Thyroid gland (tissue), 4 donors: Measurements from ENCODE around the gene MYL12B. TPM values are rescaled to one million over a fixed set of nuclear protein-coding genes. Genes with fewer than 3 reads are reported as not detected.

Experiments used
- DNase-seq, 2 donors: peaks; one replicate each; pipeline ENCODE4 v3.0.0-alpha.2; 2019
- H3K27ac ChIP-seq, 3 donors: fragments of 200-600 bp; sonication (generic); 1 replicate in 2 of 3; 2 replicates in 1 of 3; pipeline ENCODE4 v1.5.1; 2016 to 2019; ENCODE audit warnings: mild to moderate bottlenecking in 1 of 3, moderate library complexity in 1 of 3
- H3K27me3 ChIP-seq: fragments of 200-600 bp; sonication (generic); one replicate; pipeline ENCODE4 v1.5.1; 2019
- H3K36me3 ChIP-seq, 2 donors: fragments of 200-600 bp; sonication (generic); one replicate each; pipeline ENCODE4 v1.5.1; 2016 to 2019
- H3K4me1 ChIP-seq, 2 donors: fragments of 200-600 bp; sonication (generic); one replicate each; pipeline ENCODE4 v1.5.1; 2017 to 2019
- H3K4me3 ChIP-seq, 3 donors: fragments of 200-600 bp; sonication (generic); replicated peaks in 1 of 3; 1 replicate in 2 of 3; 2 replicates in 1 of 3; pipeline ENCODE4 v1.5.1; 2016; ENCODE audit warnings: mild to moderate bottlenecking in 1 of 3
- H3K9me3 ChIP-seq: fragments of 200-600 bp; sonication (generic); one replicate; pipeline ENCODE4 v1.5.1; 2017
- POLR2A ChIP-seq, 2 donors: fragments of 450-650 bp; IDR thresholded peaks; one replicate each; pipeline ENCODE4 v1.6.1; 2017; ENCODE audit warnings: antibody characterized with exemption in 2 of 2, mild to moderate bottlenecking in 2 of 2, moderate library complexity in 1 of 2
- WGBS, 2 donors: methylation state at CpG; one replicate each; pipeline ENCODE4 v1.1.5; 2017; 5-methylcytosine and 5-hydroxymethylcytosine counted together
- intact Hi-C: fragments of 100-400 bp; cut with DNase I; formaldehyde crosslinking; loops from one replicate; pipeline ENCODE4 v1.15.1; 2023
- total RNA-seq, 4 donors: library from RNA; depleted of rRNA; stranded (reverse); fragments of >200 nt; gene quantifications; one replicate each; pipeline ENCODE4 v1.2.3, GENCODE V29; 2016
- TF ChIP-seq, protein P1 (sequence below), 6 experiments: fragments of 200-600 bp in 3 of 6; fragments of 450-650 bp in 3 of 6; sonication (generic) in 3 of 6; IDR thresholded peaks; one replicate each; pipeline ENCODE4 v1.5.1; 2016 to 2019; ENCODE audit warnings: antibody characterized with exemption in 6 of 6, mild to moderate bottlenecking in 2 of 6, inconsistent platforms in 1 of 6, moderate library complexity in 1 of 6

The MYL12B gene
- total RNA-seq, 4 donors from 2014 or later, result 334 to 467 (median 446) TPM

DNA sequence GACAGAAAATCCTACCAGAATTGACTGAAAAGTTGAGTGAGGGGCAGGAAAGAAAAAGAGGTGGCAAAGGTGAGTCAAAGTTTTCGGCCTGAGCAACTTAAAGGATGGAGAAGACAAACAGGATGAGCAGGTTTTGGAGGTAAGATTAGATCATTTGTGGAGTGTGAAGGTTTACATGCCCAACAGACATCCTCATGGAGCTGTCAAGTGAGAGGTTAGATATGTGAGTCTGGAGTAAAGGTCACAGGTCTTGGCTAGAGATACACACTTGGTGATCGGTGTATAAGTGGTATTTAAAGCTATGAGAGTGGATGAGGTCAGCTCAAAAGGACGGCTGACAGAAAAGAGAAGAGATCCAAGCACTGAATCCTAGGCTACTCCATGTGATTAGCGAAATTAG lies 25.5 kb upstream of the MYL12B start:
- H3K27me3 ChIP-seq, result no peaks in the 10 kb centered on the region
- H3K4me3 ChIP-seq, result no peak overlapping the region
- intact Hi-C loops, result no loop called here
- TF ChIP-seq, protein P1, sequence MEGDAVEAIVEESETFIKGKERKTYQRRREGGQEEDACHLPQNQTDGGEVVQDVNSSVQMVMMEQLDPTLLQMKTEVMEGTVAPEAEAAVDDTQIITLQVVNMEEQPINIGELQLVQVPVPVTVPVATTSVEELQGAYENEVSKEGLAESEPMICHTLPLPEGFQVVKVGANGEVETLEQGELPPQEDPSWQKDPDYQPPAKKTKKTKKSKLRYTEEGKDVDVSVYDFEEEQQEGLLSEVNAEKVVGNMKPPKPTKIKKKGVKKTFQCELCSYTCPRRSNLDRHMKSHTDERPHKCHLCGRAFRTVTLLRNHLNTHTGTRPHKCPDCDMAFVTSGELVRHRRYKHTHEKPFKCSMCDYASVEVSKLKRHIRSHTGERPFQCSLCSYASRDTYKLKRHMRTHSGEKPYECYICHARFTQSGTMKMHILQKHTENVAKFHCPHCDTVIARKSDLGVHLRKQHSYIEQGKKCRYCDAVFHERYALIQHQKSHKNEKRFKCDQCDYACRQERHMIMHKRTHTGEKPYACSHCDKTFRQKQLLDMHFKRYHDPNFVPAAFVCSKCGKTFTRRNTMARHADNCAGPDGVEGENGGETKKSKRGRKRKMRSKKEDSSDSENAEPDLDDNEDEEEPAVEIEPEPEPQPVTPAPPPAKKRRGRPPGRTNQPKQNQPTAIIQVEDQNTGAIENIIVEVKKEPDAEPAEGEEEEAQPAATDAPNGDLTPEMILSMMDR (IDR thresholded peaks at IDR 0.05), result no peak
- H3K9me3 ChIP-seq, result no peaks in the 10 kb centered on the region
- no peak overlapping the region for H3K27ac ChIP-seq
- WGBS, 2 donors, result 68 to 76% methylated on average over 4 of the region's 4 CpGs
- DNase-seq, result no peak
- H3K36me3 ChIP-seq, result no peaks in the 10 kb centered on the region
- H3K4me1 ChIP-seq, result no peaks in the 10 kb centered on the region

DNA sequence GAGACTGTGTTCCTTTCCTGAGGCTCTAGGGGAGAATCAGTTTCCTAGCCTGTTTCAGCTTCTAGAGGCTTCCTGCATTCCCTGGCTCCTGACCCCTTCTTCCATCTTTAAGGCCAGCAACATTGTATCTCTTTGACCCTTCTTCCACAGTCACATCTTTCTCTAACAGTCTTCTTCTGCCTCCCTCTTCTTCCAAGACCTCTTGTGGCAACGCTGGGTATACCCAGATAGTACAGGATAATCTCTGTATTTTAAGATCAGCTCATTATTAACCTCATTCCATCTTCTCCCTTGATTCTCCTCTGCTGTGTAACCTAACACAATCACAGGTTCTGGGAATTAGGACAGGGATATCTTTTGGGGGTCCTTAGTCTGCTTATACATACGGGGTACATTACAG lies 23.2 kb upstream of the MYL12B start:
- Histone ChIP-seq H3K4me3 (no peak overlapping the region), H3K27me3 (no peaks in the 10 kb centered on the region), H3K9me3 (no peaks in the 10 kb centered on the region), H3K4me1 (no peaks in the 10 kb centered on the region), H3K27ac (no peak overlapping the region), H3K36me3 (no peaks in the 10 kb centered on the region)
- intact Hi-C loops, result no loop called here
- 87 to 93% methylated on average over 2 of the region's 2 CpGs for WGBS, 2 donors
- no peak for DNase-seq
- TF ChIP-seq POLR2A (IDR thresholded peaks at IDR 0.05), result no peak
- TF ChIP-seq, protein P1 (IDR thresholded peaks at IDR 0.05), result no peak

DNA sequence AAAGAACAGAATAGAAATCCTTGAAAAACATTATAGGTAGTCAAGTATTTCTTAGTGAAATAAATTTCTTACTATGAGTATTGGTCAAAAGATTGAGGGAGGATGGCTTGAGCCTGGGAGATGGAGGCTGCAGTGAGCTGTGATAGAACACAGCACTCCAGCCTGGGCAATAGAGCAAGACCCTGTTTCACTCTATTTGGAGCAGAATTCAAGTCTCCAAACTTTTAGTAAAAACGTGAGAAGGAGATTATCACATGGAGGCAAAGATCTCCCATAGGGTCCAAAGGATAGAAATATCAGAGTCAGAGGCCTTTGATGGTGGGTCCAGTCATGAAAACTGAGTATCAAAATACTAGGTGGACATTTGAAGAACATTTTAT lies 16.8 kb upstream of the MYL12B start:
- Histone ChIP-seq H3K36me3 (peaks cover 0 to 5% of the 10 kb centered on the region in 2 donors), H3K4me1 (peaks cover 5 to 17% of the 10 kb centered on the region in 2 donors), H3K27ac (no peak overlapping the region), H3K9me3 (no peaks in the 10 kb centered on the region), H3K27me3 (no peaks in the 10 kb centered on the region), H3K4me3 (peak overlapping the region in 1 of 3 donors; percentile 98)
- 68 to 71% methylated on average over 1 of the region's 1 CpG for WGBS, 2 donors
- no peak for DNase-seq
- TF ChIP-seq POLR2A (IDR thresholded peaks at IDR 0.05), result no peak
- TF ChIP-seq, protein P1 (IDR thresholded peaks at IDR 0.05), result no peak
- intact Hi-C loops, result loop anchor here (10.0 kb wide), 1 partner anchor 230 kb away; the partner anchor contains the start of gene LPIN2

DNA sequence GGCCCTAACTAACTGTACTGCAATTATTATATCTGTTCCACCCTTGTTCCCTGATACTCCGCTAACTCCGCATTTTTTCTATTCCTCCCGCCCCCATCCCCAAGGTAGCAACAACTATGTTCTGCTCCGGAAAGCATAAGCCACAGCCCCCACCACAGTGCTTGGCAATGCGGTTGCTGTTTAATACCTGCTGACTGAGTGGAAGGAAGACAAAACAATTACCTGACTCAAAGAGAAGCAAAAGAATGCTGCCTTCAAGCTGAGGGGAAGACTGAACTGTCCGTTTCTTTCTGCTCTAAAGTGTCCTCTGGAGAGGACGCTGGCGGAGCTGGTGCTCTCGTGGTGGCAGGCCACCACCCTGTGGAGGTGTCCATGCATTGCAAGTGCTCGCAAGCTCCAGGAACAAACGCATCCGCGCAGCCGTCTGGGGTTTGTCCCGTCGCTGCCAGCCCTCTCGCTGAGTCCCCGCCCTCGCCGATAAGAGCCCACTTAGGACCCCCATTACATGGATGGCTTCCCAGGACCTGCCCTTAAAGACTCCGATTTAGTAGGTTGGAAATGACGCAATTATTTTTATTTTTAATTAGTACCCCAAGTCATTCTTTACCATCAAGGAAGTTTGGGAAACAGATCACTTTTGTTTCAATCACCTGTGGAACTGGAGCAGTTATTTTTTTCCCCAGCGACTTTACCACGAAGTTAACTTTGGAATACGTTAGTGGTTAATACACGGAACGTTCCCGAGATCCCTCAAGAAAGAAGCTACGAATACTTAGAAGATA lies 15.9 kb upstream of the MYL12B start:
- H3K36me3 ChIP-seq, result peaks cover 0 to 5% of the 10 kb centered on the region in 2 donors
- intact Hi-C loops, result loop anchor here (10.0 kb wide), 1 partner anchor 231 kb away; the partner anchor contains the start of gene LPIN2
- peak overlapping the region; percentile 97 to 100 (median 99) for H3K27ac ChIP-seq
- TF ChIP-seq, protein P1 (IDR thresholded peaks at IDR 0.05), result peak; percentile 80 to 95 (median 94)
- no peak for TF ChIP-seq POLR2A (IDR thresholded peaks at IDR 0.05)
- DNase-seq, result peak; percentile 88 to 90
- 10% methylated on average over 25 to 29 of the region's 29 CpGs for WGBS, 2 donors
- H3K4me3 ChIP-seq, result peak overlapping the region in 2 of 3 donors; percentile 5 to 98
- H3K27me3 ChIP-seq, result no peaks in the 10 kb centered on the region
- H3K9me3 ChIP-seq, result no peaks in the 10 kb centered on the region
- H3K4me1 ChIP-seq, result peaks cover 5 to 25% of the 10 kb centered on the region in 2 donors

DNA sequence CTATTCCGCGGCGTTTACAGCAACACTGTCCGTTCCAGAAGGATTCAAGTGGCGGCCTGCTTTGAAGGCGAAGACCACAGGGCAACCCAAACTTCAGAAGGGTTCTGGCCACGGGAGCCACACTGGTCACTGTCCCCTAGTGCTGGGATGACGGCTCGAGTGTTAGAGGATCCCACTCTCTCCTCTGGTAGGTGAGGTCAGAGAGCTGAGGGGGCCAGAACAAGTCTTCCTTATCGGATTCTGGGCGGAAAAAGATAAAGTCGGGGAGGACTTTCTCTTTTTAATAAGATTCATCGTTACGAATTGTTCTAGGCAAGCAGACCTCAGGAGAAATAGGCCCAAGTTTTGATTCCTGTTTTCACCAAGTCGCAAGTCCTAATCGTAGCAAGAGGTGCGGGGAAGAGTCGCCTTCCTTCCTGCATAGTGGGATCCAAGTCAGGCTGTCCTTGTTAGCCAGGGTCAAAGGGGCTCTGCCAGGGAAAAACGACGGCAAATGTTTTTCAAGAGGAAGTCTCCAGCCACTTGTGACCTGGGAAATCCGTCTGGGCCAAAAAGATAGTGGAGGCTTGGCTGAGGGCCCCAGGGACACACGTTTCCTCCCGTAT lies 15.2 kb upstream of the MYL12B start:
- WGBS, 2 donors, result 25 to 38% methylated on average over 23 of the region's 23 CpGs

More for the DNA sequence above, 15.2 kb upstream of the MYL12B start:
- Histone ChIP-seq H3K4me1 (peaks cover 5 to 25% of the 10 kb centered on the region in 2 donors), H3K36me3 (peaks cover 0 to 5% of the 10 kb centered on the region in 2 donors), H3K27ac (peak overlapping the region; percentile 97 to 100 (median 99)), H3K4me3 (peak overlapping the region in 2 of 3 donors; percentile 4 to 98), H3K9me3 (no peaks in the 10 kb centered on the region), H3K27me3 (no peaks in the 10 kb centered on the region)
- DNase-seq, result peak; percentile 27 to 31
- intact Hi-C loops, result loop anchor here (10.0 kb wide), 1 partner anchor 232 kb away; the partner anchor contains the start of gene LPIN2
- TF ChIP-seq, protein P1 (IDR thresholded peaks at IDR 0.05), result no peak
- TF ChIP-seq POLR2A (IDR thresholded peaks at IDR 0.05), result no peak
